ENCODE results near the gene MEGF11.

DNA sequence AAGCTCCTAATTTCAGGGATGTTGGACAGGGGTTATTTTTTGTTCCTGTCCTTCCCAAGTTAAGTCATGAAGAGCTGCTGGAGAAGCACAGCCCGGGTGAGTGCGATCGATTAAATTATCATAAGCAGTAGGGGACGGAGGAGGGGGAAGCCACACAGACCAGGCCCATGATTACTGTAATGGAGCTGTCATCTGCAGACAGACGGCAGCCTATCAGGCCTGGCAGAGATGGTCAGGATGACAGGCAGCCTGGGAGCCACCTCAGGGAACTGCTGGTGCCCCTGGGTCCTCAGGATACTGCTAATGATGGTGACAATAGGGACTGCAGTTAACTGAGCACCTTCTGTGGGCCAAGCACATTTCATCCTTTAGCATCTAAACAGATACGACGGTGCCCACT lies 236.6 kb downstream of the MEGF11 start:
- TF ChIP-seq, protein P1, sequence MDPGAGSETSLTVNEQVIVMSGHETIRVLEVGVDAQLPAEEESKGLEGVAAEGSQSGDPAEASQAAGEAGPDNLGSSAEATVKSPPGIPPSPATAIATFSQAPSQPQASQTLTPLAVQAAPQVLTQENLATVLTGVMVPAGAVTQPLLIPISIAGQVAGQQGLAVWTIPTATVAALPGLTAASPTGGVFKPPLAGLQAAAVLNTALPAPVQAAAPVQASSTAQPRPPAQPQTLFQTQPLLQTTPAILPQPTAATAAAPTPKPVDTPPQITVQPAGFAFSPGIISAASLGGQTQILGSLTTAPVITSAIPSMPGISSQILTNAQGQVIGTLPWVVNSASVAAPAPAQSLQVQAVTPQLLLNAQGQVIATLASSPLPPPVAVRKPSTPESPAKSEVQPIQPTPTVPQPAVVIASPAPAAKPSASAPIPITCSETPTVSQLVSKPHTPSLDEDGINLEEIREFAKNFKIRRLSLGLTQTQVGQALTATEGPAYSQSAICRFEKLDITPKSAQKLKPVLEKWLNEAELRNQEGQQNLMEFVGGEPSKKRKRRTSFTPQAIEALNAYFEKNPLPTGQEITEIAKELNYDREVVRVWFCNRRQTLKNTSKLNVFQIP (CRISPR knock-in tag; IDR thresholded peaks at IDR 0.05; ENCODE audit: borderline replicate concordance, low read depth), result no peak
- no peak for TF ChIP-seq SNAI2 (CRISPR knock-in tag; IDR thresholded peaks at IDR 0.05)
